Liver (tissue), 9 donors: ENCODE results near the gene MYBPC1. TPM values are rescaled to one million over a fixed set of nuclear protein-coding genes. Genes with fewer than 3 reads are reported as not detected.
A peak's percentile ranks its signal among the peaks of the same experiment; 100 is the strongest.

Experiments
- DNase-seq: peaks from one replicate; pipeline ENCODE4 v3.0.0-alpha.2; 2017; ENCODE audit warnings: low spot score
- H3K27ac ChIP-seq, 2 donors: one replicate each; pipeline ENCODE4 v1.7.0; 2013; ENCODE audit warnings: inconsistent platforms in 2 of 2, low read length in 2 of 2, control low read depth in 1 of 2, low read depth in 1 of 2, mild to moderate bottlenecking in 1 of 2
- H3K27me3 ChIP-seq, 4 donors: one replicate each; pipeline versions ENCODE4 v1.6.1 to v1.7.0; 2013; ENCODE audit warnings: low read length in 3 of 4, inconsistent platforms in 1 of 4, mild to moderate bottlenecking in 1 of 4, moderate library complexity in 1 of 4; ENCODE audit not compliant: control insufficient read depth in 4 of 4, insufficient read depth in 4 of 4
- H3K36me3 ChIP-seq, 4 donors: one replicate each; pipeline versions ENCODE4 v1.6.1 to v1.7.0; 2013; ENCODE audit warnings: low read length in 3 of 4, mild to moderate bottlenecking in 3 of 4, low read depth in 1 of 4, moderate library complexity in 1 of 4; ENCODE audit not compliant: control insufficient read depth in 4 of 4, insufficient read depth in 3 of 4
- H3K4me1 ChIP-seq, 4 donors: one replicate each; pipeline versions ENCODE4 v1.6.1 to v1.7.0; 2013; ENCODE audit warnings: low read length in 3 of 4, mild to moderate bottlenecking in 3 of 4, moderate library complexity in 1 of 4; ENCODE audit not compliant: control insufficient read depth in 4 of 4, insufficient read depth in 4 of 4
- H3K4me3 ChIP-seq, 3 donors: one replicate each; pipeline versions ENCODE4 v1.6.1 to v1.7.0; 2013; ENCODE audit warnings: low read length in 3 of 3, control low read depth in 1 of 3, low read depth in 1 of 3, mild to moderate bottlenecking in 1 of 3
- H3K9ac ChIP-seq, 2 donors: one replicate each; pipeline ENCODE4 v1.7.0; 2013; ENCODE audit warnings: low read length in 2 of 2, mild to moderate bottlenecking in 2 of 2, moderate library complexity in 2 of 2, control low read depth in 1 of 2, low read depth in 1 of 2
- H3K9me3 ChIP-seq, 4 donors: one replicate each; pipeline versions ENCODE4 v1.6.1 to v1.7.0; 2013; ENCODE audit warnings: low read length in 3 of 4; ENCODE audit not compliant: control insufficient read depth in 4 of 4
- ATF3 ChIP-seq: IDR thresholded peaks from 2 replicates; pipeline ENCODE4 v1.6.1; 2016; ENCODE audit warnings: antibody characterized with exemption
- CTCF ChIP-seq: fragments of 150-350 bp; IDR thresholded peaks from 2 replicates; pipeline ENCODE4 v1.5.1; 2017; ENCODE audit warnings: improper control_type of control experiment, low read depth, low read length; ENCODE audit not compliant: missing input control
- EGR1 ChIP-seq, 2 donors: IDR thresholded peaks; 2 replicates each; pipeline ENCODE4 v1.6.1; 2016 to 2018; ENCODE audit warnings: antibody characterized with exemption in 2 of 2, low read depth in 2 of 2
- FOXA1 ChIP-seq: IDR thresholded peaks from 2 replicates; pipeline ENCODE4 v1.6.1; 2016; ENCODE audit warnings: antibody characterized with exemption
- FOXA2 ChIP-seq: IDR thresholded peaks from 2 replicates; pipeline ENCODE4 v1.6.1; 2016; ENCODE audit warnings: antibody characterized with exemption
- HNF4A ChIP-seq, 2 donors: conservative IDR thresholded peaks; 2 replicates each; pipeline ENCODE4 v1.6.1; 2016; ENCODE audit warnings: antibody characterized with exemption in 2 of 2, mild to moderate bottlenecking in 2 of 2
- HNF4G ChIP-seq: IDR thresholded peaks from 2 replicates; pipeline ENCODE4 v1.6.1; 2016; ENCODE audit warnings: antibody characterized with exemption
- JUND ChIP-seq, 2 donors: IDR thresholded peaks; 2 replicates each; pipeline ENCODE4 v1.6.1; 2016; ENCODE audit warnings: antibody characterized with exemption in 2 of 2
- NR2F2 ChIP-seq: IDR thresholded peaks from 2 replicates; pipeline ENCODE4 v1.6.1; 2016; ENCODE audit warnings: antibody characterized with exemption
- RXRA ChIP-seq, 2 donors: IDR thresholded peaks; 2 replicates each; pipeline ENCODE4 v1.6.1; 2017 to 2018; ENCODE audit warnings: antibody characterized with exemption in 2 of 2, mild to moderate bottlenecking in 1 of 2
- SP1 ChIP-seq: IDR thresholded peaks from 2 replicates; pipeline ENCODE4 v1.6.1; 2018; ENCODE audit warnings: antibody characterized with exemption, mild to moderate bottlenecking
- YY1 ChIP-seq: IDR thresholded peaks from 2 replicates; pipeline ENCODE4 v1.6.1; 2016; ENCODE audit warnings: antibody characterized with exemption, mild to moderate bottlenecking
- WGBS: extraction: QIAGEN DNeasy Blood & Tissue Kit; methylation state at CpG from one replicate; pipeline ENCODE4 v1.1.7; 2013; 5-methylcytosine and 5-hydroxymethylcytosine counted together
- polyA plus RNA-seq, 2 donors: library from polyadenylated mRNA; stranded (reverse) in 1 of 2; unstranded in 1 of 2; fragments of 200-250 nt in 1 of 2; fragments of >200 nt in 1 of 2; fragmentation: Nextera tagmentation in 1 of 2; extraction: Ambion mirVana in 1 of 2; gene quantifications; one replicate each; pipeline versions ENCODE4 v1.2.1 to v1.2.3, GENCODE V29; 2013 to 2015
- total RNA-seq, 2 donors: library from RNA; depleted of rRNA; stranded (reverse); fragments of >200 nt; gene quantifications; one replicate each; pipeline ENCODE4 v1.2.3, GENCODE V29; 2014
- TF ChIP-seq, protein P1 (sequence below): IDR thresholded peaks from 2 replicates; pipeline ENCODE4 v1.6.1; 2016; ENCODE audit warnings: antibody characterized with exemption
- TF ChIP-seq, protein P2 (sequence below): IDR thresholded peaks from 2 replicates; pipeline ENCODE4 v1.6.1; 2016; ENCODE audit warnings: antibody characterized with exemption
- TF ChIP-seq, protein P3 (sequence below): IDR thresholded peaks from 2 replicates; pipeline ENCODE4 v1.6.1; 2016; ENCODE audit warnings: antibody characterized with exemption, mild to moderate bottlenecking
- donor health status: healthy.
- donor health status: healthy.
- donor health status: healthy.
- donor health status: healthy.
- donor health status: healthy.

The MYBPC1 gene
- total and polyA plus RNA-seq, 4 donors = under 0.01 TPM; not detected in 3

DNA sequence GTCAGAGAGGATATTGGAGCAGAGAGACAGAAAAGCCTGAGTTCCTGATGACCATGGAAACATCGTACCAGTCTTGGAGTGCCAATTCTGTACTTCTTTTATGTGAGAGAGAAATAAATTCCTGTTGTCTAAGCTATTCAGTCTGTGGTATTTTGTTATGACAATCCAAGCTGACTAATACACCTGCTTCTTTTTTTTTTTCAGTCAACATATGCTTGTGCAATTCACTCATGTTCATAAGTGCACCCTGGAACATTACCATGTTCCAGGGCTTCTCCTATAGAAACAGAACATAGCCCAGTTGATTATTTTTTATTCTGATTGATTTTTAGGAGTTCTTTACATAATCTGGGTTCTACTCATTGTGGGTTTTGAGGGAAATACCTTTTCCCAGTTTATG lies 100.9 kb downstream of the MYBPC1 start:
- Histone ChIP-seq H3K27me3 (no peaks in the 10 kb centered on the region), H3K9ac (no peak overlapping the region), H3K36me3 (no peaks in the 10 kb centered on the region), H3K4me1 (peaks cover 7 to 54% (median 35%) of the 10 kb centered on the region in 4 donors), H3K27ac (peak overlapping the region; percentile 15 to 97), H3K9me3 (peaks cover 0 to 3% (median 0%) of the 10 kb centered on the region in 4 donors), H3K4me3 (no peak overlapping the region)
- no peak for TF ChIP-seq CTCF
- TF ChIP-seq HNF4G = no peak
- TF ChIP-seq, protein P1, sequence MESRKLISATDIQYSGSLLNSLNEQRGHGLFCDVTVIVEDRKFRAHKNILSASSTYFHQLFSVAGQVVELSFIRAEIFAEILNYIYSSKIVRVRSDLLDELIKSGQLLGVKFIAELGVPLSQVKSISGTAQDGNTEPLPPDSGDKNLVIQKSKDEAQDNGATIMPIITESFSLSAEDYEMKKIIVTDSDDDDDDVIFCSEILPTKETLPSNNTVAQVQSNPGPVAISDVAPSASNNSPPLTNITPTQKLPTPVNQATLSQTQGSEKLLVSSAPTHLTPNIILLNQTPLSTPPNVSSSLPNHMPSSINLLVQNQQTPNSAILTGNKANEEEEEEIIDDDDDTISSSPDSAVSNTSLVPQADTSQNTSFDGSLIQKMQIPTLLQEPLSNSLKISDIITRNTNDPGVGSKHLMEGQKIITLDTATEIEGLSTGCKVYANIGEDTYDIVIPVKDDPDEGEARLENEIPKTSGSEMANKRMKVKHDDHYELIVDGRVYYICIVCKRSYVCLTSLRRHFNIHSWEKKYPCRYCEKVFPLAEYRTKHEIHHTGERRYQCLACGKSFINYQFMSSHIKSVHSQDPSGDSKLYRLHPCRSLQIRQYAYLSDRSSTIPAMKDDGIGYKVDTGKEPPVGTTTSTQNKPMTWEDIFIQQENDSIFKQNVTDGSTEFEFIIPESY = no peak
- no peak for TF ChIP-seq NR2F2
- TF ChIP-seq SP1 = no peak
- TF ChIP-seq ATF3 = no peak
- no peak for TF ChIP-seq FOXA2
- no peak for TF ChIP-seq YY1
- TF ChIP-seq, protein P2, sequence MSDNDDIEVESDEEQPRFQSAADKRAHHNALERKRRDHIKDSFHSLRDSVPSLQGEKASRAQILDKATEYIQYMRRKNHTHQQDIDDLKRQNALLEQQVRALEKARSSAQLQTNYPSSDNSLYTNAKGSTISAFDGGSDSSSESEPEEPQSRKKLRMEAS = no peak
- TF ChIP-seq JUND (IDR thresholded peaks at IDR 0.05) = no peak
- TF ChIP-seq RXRA (IDR thresholded peaks at IDR 0.05) = peak in 1 of 2 donors; percentile 13
- peak in 1 of 2 donors; percentile 39 for TF ChIP-seq HNF4A (conservative IDR thresholded peaks at IDR 0.05)
- TF ChIP-seq FOXA1 = no peak
- no peak for TF ChIP-seq EGR1 (IDR thresholded peaks at IDR 0.05; ENCODE audit: low read depth in 2 of 2)
- TF ChIP-seq, protein P3, sequence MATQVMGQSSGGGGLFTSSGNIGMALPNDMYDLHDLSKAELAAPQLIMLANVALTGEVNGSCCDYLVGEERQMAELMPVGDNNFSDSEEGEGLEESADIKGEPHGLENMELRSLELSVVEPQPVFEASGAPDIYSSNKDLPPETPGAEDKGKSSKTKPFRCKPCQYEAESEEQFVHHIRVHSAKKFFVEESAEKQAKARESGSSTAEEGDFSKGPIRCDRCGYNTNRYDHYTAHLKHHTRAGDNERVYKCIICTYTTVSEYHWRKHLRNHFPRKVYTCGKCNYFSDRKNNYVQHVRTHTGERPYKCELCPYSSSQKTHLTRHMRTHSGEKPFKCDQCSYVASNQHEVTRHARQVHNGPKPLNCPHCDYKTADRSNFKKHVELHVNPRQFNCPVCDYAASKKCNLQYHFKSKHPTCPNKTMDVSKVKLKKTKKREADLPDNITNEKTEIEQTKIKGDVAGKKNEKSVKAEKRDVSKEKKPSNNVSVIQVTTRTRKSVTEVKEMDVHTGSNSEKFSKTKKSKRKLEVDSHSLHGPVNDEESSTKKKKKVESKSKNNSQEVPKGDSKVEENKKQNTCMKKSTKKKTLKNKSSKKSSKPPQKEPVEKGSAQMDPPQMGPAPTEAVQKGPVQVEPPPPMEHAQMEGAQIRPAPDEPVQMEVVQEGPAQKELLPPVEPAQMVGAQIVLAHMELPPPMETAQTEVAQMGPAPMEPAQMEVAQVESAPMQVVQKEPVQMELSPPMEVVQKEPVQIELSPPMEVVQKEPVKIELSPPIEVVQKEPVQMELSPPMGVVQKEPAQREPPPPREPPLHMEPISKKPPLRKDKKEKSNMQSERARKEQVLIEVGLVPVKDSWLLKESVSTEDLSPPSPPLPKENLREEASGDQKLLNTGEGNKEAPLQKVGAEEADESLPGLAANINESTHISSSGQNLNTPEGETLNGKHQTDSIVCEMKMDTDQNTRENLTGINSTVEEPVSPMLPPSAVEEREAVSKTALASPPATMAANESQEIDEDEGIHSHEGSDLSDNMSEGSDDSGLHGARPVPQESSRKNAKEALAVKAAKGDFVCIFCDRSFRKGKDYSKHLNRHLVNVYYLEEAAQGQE = no peak
- 86% methylated on average over 1 of the region's 1 CpG for WGBS
- no peak for DNase-seq
